ENCODE data around the gene CASK.

DNA sequence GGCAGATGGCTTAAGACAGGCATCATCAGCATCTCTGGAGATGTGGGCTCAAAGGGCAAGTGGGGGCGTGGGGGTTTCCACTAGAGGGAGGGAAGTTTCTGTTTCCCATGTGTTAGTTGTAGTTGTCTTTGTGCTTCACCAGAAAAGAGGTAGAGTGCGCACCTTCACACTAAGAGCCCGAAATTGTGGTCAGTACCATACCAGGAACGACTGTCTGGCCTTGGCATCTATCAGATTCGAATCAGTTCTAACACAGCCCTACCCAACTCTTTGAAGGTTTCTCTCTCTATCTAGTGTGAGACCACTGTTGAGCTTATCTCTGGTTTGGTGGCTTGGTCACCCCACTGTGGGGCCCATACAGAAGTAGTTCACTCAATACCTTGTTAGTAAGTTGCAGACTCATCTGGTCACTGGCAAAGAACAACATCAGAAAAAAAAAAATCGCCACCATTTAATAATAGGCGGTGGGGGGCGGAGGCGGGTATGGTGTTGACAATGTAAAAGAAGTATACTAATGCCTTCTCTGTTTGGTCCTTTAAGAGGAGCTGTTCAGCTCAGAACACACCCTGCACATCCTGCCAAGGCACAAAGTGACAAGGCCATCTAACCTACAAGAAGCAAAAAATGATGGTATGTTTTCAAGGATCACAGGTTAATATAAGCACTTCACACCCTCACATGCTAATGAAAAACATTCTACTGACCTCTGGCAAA lies 405.1 kb downstream of the CASK start:
- TF ChIP-seq, protein P1, sequence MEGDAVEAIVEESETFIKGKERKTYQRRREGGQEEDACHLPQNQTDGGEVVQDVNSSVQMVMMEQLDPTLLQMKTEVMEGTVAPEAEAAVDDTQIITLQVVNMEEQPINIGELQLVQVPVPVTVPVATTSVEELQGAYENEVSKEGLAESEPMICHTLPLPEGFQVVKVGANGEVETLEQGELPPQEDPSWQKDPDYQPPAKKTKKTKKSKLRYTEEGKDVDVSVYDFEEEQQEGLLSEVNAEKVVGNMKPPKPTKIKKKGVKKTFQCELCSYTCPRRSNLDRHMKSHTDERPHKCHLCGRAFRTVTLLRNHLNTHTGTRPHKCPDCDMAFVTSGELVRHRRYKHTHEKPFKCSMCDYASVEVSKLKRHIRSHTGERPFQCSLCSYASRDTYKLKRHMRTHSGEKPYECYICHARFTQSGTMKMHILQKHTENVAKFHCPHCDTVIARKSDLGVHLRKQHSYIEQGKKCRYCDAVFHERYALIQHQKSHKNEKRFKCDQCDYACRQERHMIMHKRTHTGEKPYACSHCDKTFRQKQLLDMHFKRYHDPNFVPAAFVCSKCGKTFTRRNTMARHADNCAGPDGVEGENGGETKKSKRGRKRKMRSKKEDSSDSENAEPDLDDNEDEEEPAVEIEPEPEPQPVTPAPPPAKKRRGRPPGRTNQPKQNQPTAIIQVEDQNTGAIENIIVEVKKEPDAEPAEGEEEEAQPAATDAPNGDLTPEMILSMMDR (IDR thresholded peaks at IDR 0.05; ENCODE audit: low read depth, low read length) = no peak
- TF ChIP-seq POLR2A (IDR thresholded peaks at IDR 0.05; ENCODE audit: extremely low read depth, insufficient read length) = no peak
- TF ChIP-seq, protein P2, sequence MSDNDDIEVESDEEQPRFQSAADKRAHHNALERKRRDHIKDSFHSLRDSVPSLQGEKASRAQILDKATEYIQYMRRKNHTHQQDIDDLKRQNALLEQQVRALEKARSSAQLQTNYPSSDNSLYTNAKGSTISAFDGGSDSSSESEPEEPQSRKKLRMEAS (IDR thresholded peaks at IDR 0.05; ENCODE audit: low read depth, low read length) = no peak
- TF ChIP-seq MYC (IDR thresholded peaks at IDR 0.05; ENCODE audit: low read depth, low read length) = no peak
